Osteoblast (primary cell): ENCODE data around the gene CHTOP. TPM values are rescaled to one million over a fixed set of nuclear protein-coding genes. Genes with fewer than 3 reads are reported as not detected.
A peak's percentile ranks its signal among the peaks of the same experiment; 100 is the strongest.
"Not testable (repeated sequence)": the region's sequence is repeated elsewhere in the genome, so short reads cannot be mapped to it uniquely, and the experiment has no call there.

Source experiments
- DNase-seq: peaks from one replicate; pipeline ENCODE4 v3.0.0; 2011; ENCODE audit warnings: low spot score, mixed read lengths; ENCODE audit not compliant: insufficient read length; ENCODE audit errors: missing footprints
- H2AFZ ChIP-seq: 2 replicates; pipeline ENCODE4 v1.6.0; 2011; ENCODE audit warnings: mild to moderate bottlenecking, low read length
- H3K27ac ChIP-seq: 2 replicates; pipeline ENCODE4 v1.5.1; 2011; ENCODE audit warnings: mild to moderate bottlenecking, low read depth, low read length, moderate library complexity
- H3K27me3 ChIP-seq: 2 replicates; pipeline ENCODE4 v1.6.0; 2012; ENCODE audit warnings: mild to moderate bottlenecking, control low read depth, inconsistent platforms, low read length, moderate library complexity; ENCODE audit not compliant: insufficient read depth
- H3K36me3 ChIP-seq: 2 replicates; pipeline ENCODE4 v1.5.1; 2011; ENCODE audit warnings: mild to moderate bottlenecking, low read length, control low read depth, moderate library complexity; ENCODE audit not compliant: insufficient read depth
- H3K4me1 ChIP-seq: 2 replicates; pipeline ENCODE4 v1.5.1; 2011; ENCODE audit warnings: mild to moderate bottlenecking, low read length, control low read depth, moderate library complexity; ENCODE audit not compliant: insufficient read depth
- H3K4me2 ChIP-seq: 2 replicates; pipeline ENCODE4 v1.6.0; 2011; ENCODE audit warnings: mild to moderate bottlenecking, low read length; ENCODE audit not compliant: insufficient read depth
- H3K4me3 ChIP-seq: fragments of 200-600 bp; sonication (generic); 3 replicates; pipeline ENCODE4 v1.5.1; 2012; ENCODE audit warnings: mild to moderate bottlenecking, low read length, inconsistent platforms; ENCODE audit not compliant: insufficient read depth
- H3K79me2 ChIP-seq: 2 replicates; pipeline ENCODE4 v1.6.0; 2012; ENCODE audit warnings: mild to moderate bottlenecking, low read length, control low read depth, inconsistent platforms; ENCODE audit not compliant: insufficient read depth
- H3K9me3 ChIP-seq: 2 replicates; pipeline ENCODE4 v1.5.1; 2011; ENCODE audit warnings: low read depth, low read length, control low read depth
- H4K20me1 ChIP-seq: 2 replicates; pipeline ENCODE4 v1.6.0; 2012; ENCODE audit warnings: mild to moderate bottlenecking, low read length, control low read depth; ENCODE audit not compliant: insufficient read depth
- total RNA-seq: library from RNA; depleted of rRNA; stranded (reverse); fragments of >200 nt; gene quantifications from 2 replicates; pipeline ENCODE4 v1.2.3, GENCODE V29; 2012
- TF ChIP-seq, protein P1 (sequence below): IDR thresholded peaks from 2 replicates; pipeline ENCODE4 v1.5.1; 2011; ENCODE audit warnings: mild to moderate bottlenecking, low read depth, low read length, moderate library complexity; ENCODE audit errors: extremely low read depth

The CHTOP gene
- total RNA-seq, 1 donor: 40.9 TPM

DNA sequence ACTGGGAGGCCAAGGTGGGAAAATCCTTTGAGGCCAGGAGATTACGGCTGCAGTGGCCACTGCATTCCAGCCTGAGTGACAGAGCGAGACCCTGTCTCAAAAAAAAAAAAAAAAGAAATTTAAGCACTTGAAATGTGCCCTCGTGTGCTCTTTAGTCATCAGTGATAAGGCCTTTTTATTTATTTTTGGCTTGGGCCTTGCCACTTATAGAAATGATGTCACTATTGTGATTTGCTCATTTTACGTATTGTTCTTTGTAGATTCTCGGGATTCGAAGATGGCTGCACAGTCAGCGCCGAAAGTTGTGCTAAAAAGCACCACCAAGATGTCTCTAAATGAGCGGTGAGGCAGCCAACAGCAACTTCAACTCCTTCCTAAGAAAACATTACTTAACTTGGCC, 2.4 kb downstream of the CHTOP start:
- TF ChIP-seq, protein P1, sequence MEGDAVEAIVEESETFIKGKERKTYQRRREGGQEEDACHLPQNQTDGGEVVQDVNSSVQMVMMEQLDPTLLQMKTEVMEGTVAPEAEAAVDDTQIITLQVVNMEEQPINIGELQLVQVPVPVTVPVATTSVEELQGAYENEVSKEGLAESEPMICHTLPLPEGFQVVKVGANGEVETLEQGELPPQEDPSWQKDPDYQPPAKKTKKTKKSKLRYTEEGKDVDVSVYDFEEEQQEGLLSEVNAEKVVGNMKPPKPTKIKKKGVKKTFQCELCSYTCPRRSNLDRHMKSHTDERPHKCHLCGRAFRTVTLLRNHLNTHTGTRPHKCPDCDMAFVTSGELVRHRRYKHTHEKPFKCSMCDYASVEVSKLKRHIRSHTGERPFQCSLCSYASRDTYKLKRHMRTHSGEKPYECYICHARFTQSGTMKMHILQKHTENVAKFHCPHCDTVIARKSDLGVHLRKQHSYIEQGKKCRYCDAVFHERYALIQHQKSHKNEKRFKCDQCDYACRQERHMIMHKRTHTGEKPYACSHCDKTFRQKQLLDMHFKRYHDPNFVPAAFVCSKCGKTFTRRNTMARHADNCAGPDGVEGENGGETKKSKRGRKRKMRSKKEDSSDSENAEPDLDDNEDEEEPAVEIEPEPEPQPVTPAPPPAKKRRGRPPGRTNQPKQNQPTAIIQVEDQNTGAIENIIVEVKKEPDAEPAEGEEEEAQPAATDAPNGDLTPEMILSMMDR: no peak
- peak; percentile 39 for DNase-seq
- Histone ChIP-seq H3K4me3 (no peak overlapping the region), H3K4me2 (no peak overlapping the region), H3K79me2 (peaks cover 65% of the 10 kb centered on the region), H3K27me3 (no peaks in the 10 kb centered on the region), H3K4me1 (peaks cover 6% of the 10 kb centered on the region), H3K27ac (no peak overlapping the region), H3K9me3 (no peaks in the 10 kb centered on the region), H4K20me1 (peaks cover 19% of the 10 kb centered on the region), H2AFZ (no peak overlapping the region), H3K36me3 (peaks cover 51% of the 10 kb centered on the region)

DNA sequence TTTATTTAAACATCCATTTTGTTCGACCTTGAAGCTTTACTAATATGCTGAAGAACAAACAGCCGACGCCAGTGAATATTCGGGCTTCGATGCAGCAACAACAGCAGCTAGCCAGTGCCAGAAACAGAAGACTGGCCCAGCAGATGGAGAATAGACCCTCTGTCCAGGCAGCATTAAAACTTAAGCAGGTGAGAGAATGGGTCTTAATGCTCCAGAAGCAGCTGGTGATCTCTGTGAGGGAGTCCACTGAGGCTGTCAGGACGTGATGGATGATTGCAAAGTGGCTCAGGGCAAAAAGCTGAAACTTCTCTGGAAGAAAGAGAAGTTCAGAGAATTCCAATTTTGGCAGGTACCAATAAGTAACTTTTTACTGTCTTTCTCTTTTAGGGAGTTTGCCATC, 4.4 kb downstream of the CHTOP start:
- H3K79me2 ChIP-seq: peaks cover 79% of the 10 kb centered on the region
- H4K20me1 ChIP-seq: peaks cover 19% of the 10 kb centered on the region
- peaks cover 71% of the 10 kb centered on the region for H3K36me3 ChIP-seq

DNA sequence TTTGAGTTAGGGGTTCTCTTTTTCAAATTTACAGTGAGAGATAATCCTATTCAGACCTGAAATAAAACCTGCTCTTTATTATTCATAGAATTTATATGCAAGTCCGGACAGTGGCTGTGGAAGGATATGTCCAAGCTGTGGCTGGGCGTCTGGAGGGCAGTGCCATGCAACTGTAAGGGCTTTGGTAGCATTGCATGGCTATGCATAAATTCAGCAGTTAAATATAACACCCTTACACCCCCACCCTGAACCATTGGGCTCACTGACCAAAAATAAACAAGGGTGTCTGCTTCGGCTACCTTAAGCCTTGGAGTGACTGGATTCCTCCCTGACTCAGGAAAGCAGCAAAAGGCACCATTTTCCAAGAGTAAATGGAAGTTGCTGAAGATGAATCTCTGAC, 5.4 kb downstream of the CHTOP start:
- Histone ChIP-seq H3K9me3 (no peaks in the 10 kb centered on the region), H3K4me2 (no peak overlapping the region), H3K4me1 (no peaks in the 10 kb centered on the region), H3K27ac (no peak overlapping the region), H4K20me1 (peaks cover 24% of the 10 kb centered on the region), H3K79me2 (peaks cover 83% of the 10 kb centered on the region), H2AFZ (no peak overlapping the region), H3K4me3 (no peak overlapping the region), H3K36me3 (peaks cover 80% of the 10 kb centered on the region), H3K27me3 (no peaks in the 10 kb centered on the region)
- DNase-seq: no peak
- TF ChIP-seq, protein P1: no peak

More for the DNA sequence above, 4.4 kb downstream of the CHTOP start:
- Histone ChIP-seq H3K9me3 (no peaks in the 10 kb centered on the region), H3K27ac (no peak overlapping the region), H3K4me3 (no peak overlapping the region), H3K4me2 (no peak overlapping the region), H3K4me1 (peaks cover 3% of the 10 kb centered on the region), H2AFZ (no peak overlapping the region), H3K27me3 (no peaks in the 10 kb centered on the region)
- TF ChIP-seq, protein P1: no peak
- DNase-seq: no peak

DNA sequence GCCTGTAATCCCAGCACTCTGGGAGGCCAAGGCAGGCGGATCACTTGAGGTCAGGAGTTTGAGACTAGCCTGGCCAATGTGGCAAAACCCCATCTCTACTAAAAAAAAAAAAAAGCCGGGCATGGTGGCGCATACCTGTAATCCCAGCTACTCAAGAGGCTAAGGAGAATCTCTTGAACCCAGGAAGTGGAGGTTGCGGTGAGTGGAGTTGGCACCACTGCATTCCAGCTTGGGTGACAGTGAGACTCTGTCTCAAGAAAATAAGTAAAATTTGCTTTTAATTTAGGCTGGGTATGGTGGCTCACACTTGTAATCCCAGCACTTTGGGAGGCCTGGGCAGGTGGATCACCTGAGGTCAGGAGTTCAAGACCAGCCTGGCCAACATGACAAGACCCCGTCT, 6.3 kb downstream of the CHTOP start:
- H3K36me3 ChIP-seq: peaks cover 90% of the 10 kb centered on the region
- DNase-seq, H3K27me3 ChIP-seq, H3K4me3 ChIP-seq, H3K9me3 ChIP-seq, H3K27ac ChIP-seq, H3K4me1 ChIP-seq, H2AFZ ChIP-seq, H3K4me2 ChIP-seq: not testable (repeated sequence)
- H3K79me2 ChIP-seq: peaks cover 76% of the 10 kb centered on the region
- peaks cover 23% of the 10 kb centered on the region for H4K20me1 ChIP-seq

DNA sequence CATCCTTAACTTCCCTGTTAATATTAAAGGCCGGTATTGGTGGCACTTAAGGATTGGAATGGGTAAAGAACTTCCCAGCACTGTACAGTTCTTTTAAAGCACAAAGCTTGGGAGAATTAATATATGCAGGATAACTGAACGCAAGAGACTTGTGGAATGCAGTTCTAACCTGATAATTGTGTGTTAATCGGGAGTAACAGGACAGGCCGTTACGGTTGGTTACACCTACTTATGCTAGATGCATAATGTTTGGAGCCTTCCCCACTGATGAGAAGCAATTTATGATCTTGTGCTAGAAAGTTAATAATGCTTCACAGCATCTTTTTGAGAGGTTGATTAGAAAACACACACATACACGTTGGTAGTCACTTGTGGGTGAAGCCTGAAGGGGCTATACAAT, 7.0 kb downstream of the CHTOP start:
- Histone ChIP-seq H3K79me2 (peaks cover 69% of the 10 kb centered on the region), H3K27me3 (no peaks in the 10 kb centered on the region), H3K36me3 (peaks cover 95% of the 10 kb centered on the region), H3K9me3 (no peaks in the 10 kb centered on the region), H2AFZ (no peak overlapping the region), H3K27ac (no peak overlapping the region), H3K4me3 (no peak overlapping the region), H3K4me2 (no peak overlapping the region), H4K20me1 (peaks cover 24% of the 10 kb centered on the region), H3K4me1 (no peaks in the 10 kb centered on the region)
- TF ChIP-seq, protein P1: no peak
- no peak for DNase-seq
